Fibroblast of lung (primary cell): Measurements from ENCODE around the gene TXLNA.

Experiments used
- EZH2 ChIP-seq: IDR thresholded peaks from 2 replicates; pipeline ENCODE4 v1.5.1; 2012; ENCODE audit warnings: low read length, control low read depth, mild to moderate bottlenecking; ENCODE audit errors: missing control alignments
- TF ChIP-seq, protein P1 (sequence below), 2 donors: IDR thresholded peaks in 1 of 2; conservative IDR thresholded peaks in 1 of 2; 1 replicate in 1 of 2; 2 replicates in 1 of 2; pipeline ENCODE4 v1.5.1; 2011 to 2012; ENCODE audit warnings: low read length in 2 of 2, control low read depth in 1 of 2, inconsistent platforms in 1 of 2, low read depth in 1 of 2, mild to moderate bottlenecking in 1 of 2

DNA sequence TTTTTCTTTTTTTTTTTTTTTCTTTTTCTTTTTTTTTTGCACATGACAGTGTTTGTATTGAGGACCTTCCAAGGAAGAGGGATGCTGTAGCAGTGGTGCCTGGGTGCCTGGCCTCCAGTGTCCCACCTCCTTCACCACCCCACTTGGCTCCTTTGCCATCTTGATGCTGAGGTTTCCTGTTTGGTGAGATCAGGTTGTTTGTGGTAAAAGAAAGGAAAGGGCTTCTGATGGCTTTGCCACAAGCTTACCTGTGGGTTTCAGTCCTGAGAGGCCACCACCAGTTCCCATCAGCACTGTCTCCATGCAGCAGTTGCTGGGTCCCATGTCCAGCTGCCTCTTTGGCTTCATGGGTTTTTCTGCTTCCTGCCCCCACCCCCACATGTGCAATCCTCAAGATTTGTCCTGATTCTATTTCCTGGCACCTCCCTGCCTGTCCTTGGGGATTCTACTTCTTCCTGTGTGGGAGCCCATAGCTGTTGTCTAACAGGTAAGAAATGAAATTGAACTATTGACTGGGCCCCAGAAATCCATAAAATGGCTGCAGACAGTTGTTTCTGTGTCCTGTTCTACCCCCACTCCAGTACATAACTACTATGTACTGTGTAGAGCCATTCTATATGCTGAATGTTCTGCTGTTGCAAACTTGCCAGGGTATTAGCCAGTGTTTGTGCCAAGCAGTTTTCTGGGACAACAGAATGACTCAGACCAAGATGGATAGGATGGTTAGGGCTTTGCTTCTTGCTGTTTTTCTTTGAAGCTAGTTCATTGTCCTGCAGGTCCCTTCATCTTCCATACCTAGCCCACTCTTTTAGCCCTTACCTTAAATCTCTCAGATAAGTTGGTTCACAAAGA is 16.7 kb downstream of the TXLNA start:
- TF ChIP-seq EZH2: no peak
- TF ChIP-seq, protein P1, sequence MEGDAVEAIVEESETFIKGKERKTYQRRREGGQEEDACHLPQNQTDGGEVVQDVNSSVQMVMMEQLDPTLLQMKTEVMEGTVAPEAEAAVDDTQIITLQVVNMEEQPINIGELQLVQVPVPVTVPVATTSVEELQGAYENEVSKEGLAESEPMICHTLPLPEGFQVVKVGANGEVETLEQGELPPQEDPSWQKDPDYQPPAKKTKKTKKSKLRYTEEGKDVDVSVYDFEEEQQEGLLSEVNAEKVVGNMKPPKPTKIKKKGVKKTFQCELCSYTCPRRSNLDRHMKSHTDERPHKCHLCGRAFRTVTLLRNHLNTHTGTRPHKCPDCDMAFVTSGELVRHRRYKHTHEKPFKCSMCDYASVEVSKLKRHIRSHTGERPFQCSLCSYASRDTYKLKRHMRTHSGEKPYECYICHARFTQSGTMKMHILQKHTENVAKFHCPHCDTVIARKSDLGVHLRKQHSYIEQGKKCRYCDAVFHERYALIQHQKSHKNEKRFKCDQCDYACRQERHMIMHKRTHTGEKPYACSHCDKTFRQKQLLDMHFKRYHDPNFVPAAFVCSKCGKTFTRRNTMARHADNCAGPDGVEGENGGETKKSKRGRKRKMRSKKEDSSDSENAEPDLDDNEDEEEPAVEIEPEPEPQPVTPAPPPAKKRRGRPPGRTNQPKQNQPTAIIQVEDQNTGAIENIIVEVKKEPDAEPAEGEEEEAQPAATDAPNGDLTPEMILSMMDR (conservative IDR thresholded peaks at IDR 0.05 in 1 of 2, IDR thresholded peaks at IDR 0.05 in 1 of 2; ENCODE audit: low read depth in 1 of 2, low read length in 2 of 2): no peak
